Activated T-cell treated with anti-CD3 and anti-CD28 coated beads, Interleukin-2, amount 50 U/mL, for 72 hours (primary cell): Measurements from ENCODE around the gene CACNA1C. TPM values are rescaled to one million over a fixed set of nuclear protein-coding genes. Genes with fewer than 3 reads are reported as not detected.

ENCODE experiments used
- ATAC-seq, 2 donors: fragments of 150-1000 bp; cut with Tn5 transposase; replicated peaks in 1 of 2; 2 replicates each; pipeline ENCODE4 v1.10.0; 2021; ENCODE audit warnings: moderate library complexity in 2 of 2, mild to moderate bottlenecking in 1 of 2
- DNase-seq, 2 donors: peaks; one replicate each; pipeline ENCODE4 v3.0.0; 2021 to 2022; ENCODE audit warnings: mixed read lengths in 1 of 2
- H3K27ac Mint-ChIP-seq: one replicate; pipeline ENCODE4 v1.8.0; 2022; ENCODE audit warnings: mild to moderate bottlenecking, moderate library complexity, mixed read lengths
- H3K27me3 Mint-ChIP-seq: one replicate; pipeline ENCODE4 v1.8.0; 2022; ENCODE audit warnings: low read depth, mixed read lengths
- H3K36me3 Mint-ChIP-seq, 2 donors: one replicate each; pipeline ENCODE4 v1.8.0; 2022; ENCODE audit warnings: mixed read lengths in 2 of 2, mild to moderate bottlenecking in 1 of 2; ENCODE audit not compliant: insufficient read depth in 2 of 2
- H3K4me1 Mint-ChIP-seq: one replicate; pipeline ENCODE4 v1.8.0; 2022; ENCODE audit warnings: low read depth, mixed read lengths
- H3K4me3 Mint-ChIP-seq, 2 donors: one replicate each; pipeline ENCODE4 v1.8.0; 2022; ENCODE audit warnings: mild to moderate bottlenecking in 2 of 2, mixed read lengths in 2 of 2, moderate library complexity in 2 of 2
- H3K9me3 Mint-ChIP-seq, 2 donors: one replicate each; pipeline ENCODE4 v1.8.0; 2022; ENCODE audit warnings: mixed read lengths in 2 of 2
- total RNA-seq, 2 donors: library from RNA; stranded (reverse); gene quantifications; one replicate each; pipeline ENCODE4 v1.2.3, GENCODE V29; 2022

The CACNA1C gene
- total RNA-seq, 2 donors from 2014 or later: 0.14 to 0.21 TPM

GRCh38 chr12:2435511-2435910, 382.7 kb downstream of the CACNA1C start:
- DNase-seq: no peak
- peaks cover 0 to 9% of the 10 kb centered on the region in 2 donors for H3K9me3 Mint-ChIP-seq
- H3K4me3 Mint-ChIP-seq: no peak overlapping the region
- no peaks in the 10 kb centered on the region for H3K27me3 Mint-ChIP-seq
- H3K27ac Mint-ChIP-seq: no peak overlapping the region
- H3K36me3 Mint-ChIP-seq: peaks cover 0 to 3% of the 10 kb centered on the region in 2 donors
- no peak for ATAC-seq
- no peaks in the 10 kb centered on the region for H3K4me1 Mint-ChIP-seq

- DNase-seq: no peak
Observed at GRCh38 chr12:2439332-2440100, 386.7 kb downstream of the CACNA1C start.

DNA sequence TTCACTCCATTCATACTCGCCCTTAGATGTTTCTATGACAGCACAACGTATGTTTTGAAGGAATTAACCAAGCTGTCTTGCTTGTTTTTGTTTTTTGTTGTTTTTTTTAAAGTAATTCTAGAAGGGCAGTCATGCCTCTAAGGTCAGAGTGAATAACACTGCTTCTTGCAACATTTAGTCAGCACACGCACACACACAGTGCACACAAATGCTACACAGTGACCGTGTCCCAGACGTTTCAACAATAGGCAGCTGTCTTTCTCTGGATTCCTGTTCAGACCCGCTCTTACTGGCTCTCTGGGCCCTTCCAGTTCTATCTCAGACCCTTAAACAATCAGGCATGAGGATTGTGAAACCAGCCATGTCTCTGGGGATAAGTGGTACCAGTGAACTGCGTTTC, 391.0 kb downstream of the CACNA1C start:
- DNase-seq: no peak
- Mint-ChIP-seq H3K27ac (no peak overlapping the region), H3K4me1 (no peaks in the 10 kb centered on the region), H3K4me3 (no peak overlapping the region), H3K27me3 (peaks cover 8% of the 10 kb centered on the region), H3K36me3 (no peaks in the 10 kb centered on the region), H3K9me3 (peaks cover 0 to 1% of the 10 kb centered on the region in 2 donors)
- ATAC-seq: no peak

More at GRCh38 chr12:2439332-2440100, 386.7 kb downstream of the CACNA1C start:
- Mint-ChIP-seq H3K4me3 (no peak overlapping the region), H3K9me3 (peaks cover 0 to 9% of the 10 kb centered on the region in 2 donors), H3K27ac (no peak overlapping the region), H3K27me3 (peaks cover 8% of the 10 kb centered on the region), H3K36me3 (peaks cover 0 to 3% of the 10 kb centered on the region in 2 donors), H3K4me1 (no peaks in the 10 kb centered on the region)
- no peak for ATAC-seq

- Mint-ChIP-seq H3K27ac (no peak overlapping the region), H3K4me1 (peaks cover 4% of the 10 kb centered on the region), H3K4me3 (no peak overlapping the region), H3K27me3 (peaks cover 8% of the 10 kb centered on the region), H3K9me3 (peaks cover 0 to 1% of the 10 kb centered on the region in 2 donors), H3K36me3 (no peaks in the 10 kb centered on the region)
- DNase-seq (no peak), ATAC-seq (no peak)
Observed at GRCh38 chr12:2445968-2446367, 393.2 kb downstream of the CACNA1C start.

- DNase-seq: no peak
- no peak overlapping the region for H3K27ac Mint-ChIP-seq
- H3K36me3 Mint-ChIP-seq: no peaks in the 10 kb centered on the region
- no peaks in the 10 kb centered on the region for H3K27me3 Mint-ChIP-seq
- H3K4me1 Mint-ChIP-seq: peaks cover 4% of the 10 kb centered on the region
- peaks cover 0 to 1% of the 10 kb centered on the region in 2 donors for H3K9me3 Mint-ChIP-seq
- no peak for ATAC-seq
- no peak overlapping the region for H3K4me3 Mint-ChIP-seq
Observed at GRCh38 chr12:2447861-2448260, 395.1 kb downstream of the CACNA1C start.

GRCh38 chr12:2449586-2449985, 396.8 kb downstream of the CACNA1C start:
- Mint-ChIP-seq H3K9me3 (peaks cover 0 to 1% of the 10 kb centered on the region in 2 donors), H3K4me1 (peaks cover 4% of the 10 kb centered on the region), H3K27me3 (no peaks in the 10 kb centered on the region), H3K27ac (no peak overlapping the region), H3K36me3 (no peaks in the 10 kb centered on the region), H3K4me3 (no peak overlapping the region)
- DNase-seq: no peak
- ATAC-seq: no peak

GRCh38 chr12:2450553-2450952, 397.8 kb downstream of the CACNA1C start:
- H3K4me3 Mint-ChIP-seq: no peak overlapping the region
- ATAC-seq: no peak

GRCh38 chr12:2451025-2451424, 398.2 kb downstream of the CACNA1C start:
- no peak overlapping the region for H3K4me3 Mint-ChIP-seq
- ATAC-seq (no peak), DNase-seq (no peak)
- no peaks in the 10 kb centered on the region for H3K36me3 Mint-ChIP-seq
- no peak overlapping the region for H3K27ac Mint-ChIP-seq
- no peaks in the 10 kb centered on the region for H3K27me3 Mint-ChIP-seq
- peaks cover 4% of the 10 kb centered on the region for H3K4me1 Mint-ChIP-seq
- peaks cover 0 to 1% of the 10 kb centered on the region in 2 donors for H3K9me3 Mint-ChIP-seq

More at GRCh38 chr12:2450553-2450952, 397.8 kb downstream of the CACNA1C start:
- peaks cover 4% of the 10 kb centered on the region for H3K4me1 Mint-ChIP-seq
- DNase-seq: no peak
- H3K27me3 Mint-ChIP-seq: no peaks in the 10 kb centered on the region
- no peak overlapping the region for H3K27ac Mint-ChIP-seq
- no peaks in the 10 kb centered on the region for H3K36me3 Mint-ChIP-seq
- H3K9me3 Mint-ChIP-seq: peaks cover 0 to 1% of the 10 kb centered on the region in 2 donors

- Mint-ChIP-seq H3K27ac (no peak overlapping the region), H3K4me3 (no peak overlapping the region), H3K27me3 (no peaks in the 10 kb centered on the region), H3K9me3 (peaks cover 0 to 1% of the 10 kb centered on the region in 2 donors), H3K36me3 (no peaks in the 10 kb centered on the region), H3K4me1 (peaks cover 4% of the 10 kb centered on the region)
- DNase-seq (no peak), ATAC-seq (no peak)
Observed at GRCh38 chr12:2451497-2451896, 398.7 kb downstream of the CACNA1C start.

- Mint-ChIP-seq H3K27me3 (no peaks in the 10 kb centered on the region), H3K9me3 (no peaks in the 10 kb centered on the region), H3K36me3 (no peaks in the 10 kb centered on the region), H3K27ac (no peak overlapping the region), H3K4me3 (no peak overlapping the region), H3K4me1 (peaks cover 4% of the 10 kb centered on the region)
- ATAC-seq (no peak), DNase-seq (no peak)
Observed at GRCh38 chr12:2453076-2453760, 400.4 kb downstream of the CACNA1C start.

DNA sequence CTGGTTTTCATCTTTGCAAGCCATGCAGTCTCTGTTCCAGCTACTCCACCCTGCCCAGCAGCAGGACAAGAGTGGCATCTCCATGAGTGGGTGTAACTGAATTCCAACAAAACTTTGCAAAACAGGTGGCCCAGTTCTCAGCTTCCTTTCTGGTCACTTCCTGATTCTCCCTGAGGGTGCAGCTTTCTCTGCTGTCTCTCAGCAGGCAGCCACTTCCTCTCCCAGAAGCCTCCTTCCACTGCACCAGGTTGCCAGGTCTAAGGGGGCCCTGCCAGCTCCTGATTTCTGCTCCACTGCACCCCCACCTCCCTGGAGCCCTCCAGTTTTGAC, 400.9 kb downstream of the CACNA1C start:
- H3K36me3 Mint-ChIP-seq: no peaks in the 10 kb centered on the region
- DNase-seq (no peak), ATAC-seq (no peak)
- H3K4me3 Mint-ChIP-seq: no peak overlapping the region
- no peak overlapping the region for H3K27ac Mint-ChIP-seq
- no peaks in the 10 kb centered on the region for H3K27me3 Mint-ChIP-seq
- peaks cover 4% of the 10 kb centered on the region for H3K4me1 Mint-ChIP-seq
- no peaks in the 10 kb centered on the region for H3K9me3 Mint-ChIP-seq

GRCh38 chr12:2454601-2455177, 401.9 kb downstream of the CACNA1C start:
- Mint-ChIP-seq H3K27me3 (no peaks in the 10 kb centered on the region), H3K9me3 (no peaks in the 10 kb centered on the region), H3K36me3 (no peaks in the 10 kb centered on the region), H3K4me3 (no peak overlapping the region), H3K4me1 (peaks cover 2% of the 10 kb centered on the region), H3K27ac (no peak overlapping the region)
- DNase-seq (no peak), ATAC-seq (no peak)

GRCh38 chr12:2455410-2455809, 402.6 kb downstream of the CACNA1C start:
- Mint-ChIP-seq H3K27ac (no peak overlapping the region), H3K27me3 (no peaks in the 10 kb centered on the region), H3K36me3 (no peaks in the 10 kb centered on the region), H3K4me3 (no peak overlapping the region), H3K4me1 (no peaks in the 10 kb centered on the region), H3K9me3 (no peaks in the 10 kb centered on the region)
- ATAC-seq (no peak), DNase-seq (no peak)
